Measurements from ENCODE around the gene METTL27.
A peak's percentile ranks its signal among the peaks of the same experiment; 100 is the strongest.
"Not testable (repeated sequence)": the region's sequence is repeated elsewhere in the genome, so short reads cannot be mapped to it uniquely, and the experiment has no call there.

METTL27 gene

DNA sequence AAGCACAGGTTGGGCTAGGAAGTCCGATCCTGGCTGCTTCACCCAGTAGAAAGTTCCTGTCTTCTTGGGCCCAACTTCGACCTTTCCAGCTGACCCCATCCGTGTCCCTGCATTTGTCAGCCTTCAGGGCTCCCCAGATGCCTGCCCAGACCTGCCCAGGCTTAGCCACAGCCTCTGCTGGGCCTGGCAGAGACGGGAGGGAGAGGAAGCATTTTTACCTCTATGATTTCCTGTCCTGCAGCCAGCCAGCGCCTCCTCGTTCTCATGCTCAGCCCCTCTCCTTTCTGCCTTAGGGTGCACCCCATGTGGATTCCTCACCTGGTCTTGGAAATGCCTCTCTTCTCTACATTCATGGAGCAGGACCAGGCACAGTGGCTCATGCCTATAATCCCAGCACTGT lies 3.7 kb downstream of the METTL27 start:
- DNase-seq: no peak

DNA sequence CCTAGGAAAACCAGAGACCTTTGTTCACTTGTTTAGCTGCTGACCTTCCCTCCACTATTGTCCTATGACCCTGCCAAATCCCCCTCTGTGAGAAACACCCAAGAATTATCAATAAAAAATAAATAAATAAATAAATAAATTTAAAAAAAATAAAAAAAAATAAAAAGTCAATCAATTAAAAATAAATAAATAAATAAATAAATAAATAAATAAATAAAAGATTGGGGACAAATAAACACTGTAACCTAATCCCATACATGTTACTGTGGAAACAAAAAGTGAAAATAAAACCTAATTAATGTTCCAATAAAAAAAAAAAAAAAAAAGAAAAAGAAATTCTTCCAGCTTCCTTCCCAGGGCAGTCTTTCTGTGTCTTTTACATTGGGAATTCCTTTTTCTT lies 5.1 kb downstream of the METTL27 start:
- not testable (repeated sequence) for DNase-seq

DNA sequence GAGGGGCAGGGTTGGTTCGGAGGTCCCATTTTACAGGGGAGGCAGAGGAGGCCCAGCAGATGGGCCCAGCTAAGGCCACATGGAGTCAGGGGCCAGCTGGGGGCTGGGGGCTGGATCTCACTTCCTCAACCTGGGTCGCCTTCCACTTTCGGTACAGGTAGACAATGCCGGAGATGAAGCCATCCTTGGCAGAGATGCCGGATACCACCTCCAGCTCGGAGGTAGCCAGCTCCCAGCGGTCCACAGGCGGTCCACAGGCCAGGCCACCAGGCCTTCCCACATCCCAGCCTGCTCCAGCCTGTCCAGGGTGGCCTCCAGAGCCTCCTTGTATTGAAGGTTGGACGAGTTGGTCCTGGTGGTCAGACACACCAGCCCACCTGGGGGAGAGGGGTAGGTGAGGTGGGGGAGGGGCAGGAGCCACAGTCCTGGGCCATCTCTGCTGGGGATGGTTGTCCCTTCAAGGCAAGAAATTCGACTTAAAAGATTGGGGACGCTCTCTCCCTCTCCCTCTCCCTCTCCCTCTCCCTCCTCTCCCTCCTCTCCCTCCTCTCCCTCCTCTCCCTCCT lies 7.6 kb downstream of the METTL27 start:
- DNase-seq: no peak

DNA sequence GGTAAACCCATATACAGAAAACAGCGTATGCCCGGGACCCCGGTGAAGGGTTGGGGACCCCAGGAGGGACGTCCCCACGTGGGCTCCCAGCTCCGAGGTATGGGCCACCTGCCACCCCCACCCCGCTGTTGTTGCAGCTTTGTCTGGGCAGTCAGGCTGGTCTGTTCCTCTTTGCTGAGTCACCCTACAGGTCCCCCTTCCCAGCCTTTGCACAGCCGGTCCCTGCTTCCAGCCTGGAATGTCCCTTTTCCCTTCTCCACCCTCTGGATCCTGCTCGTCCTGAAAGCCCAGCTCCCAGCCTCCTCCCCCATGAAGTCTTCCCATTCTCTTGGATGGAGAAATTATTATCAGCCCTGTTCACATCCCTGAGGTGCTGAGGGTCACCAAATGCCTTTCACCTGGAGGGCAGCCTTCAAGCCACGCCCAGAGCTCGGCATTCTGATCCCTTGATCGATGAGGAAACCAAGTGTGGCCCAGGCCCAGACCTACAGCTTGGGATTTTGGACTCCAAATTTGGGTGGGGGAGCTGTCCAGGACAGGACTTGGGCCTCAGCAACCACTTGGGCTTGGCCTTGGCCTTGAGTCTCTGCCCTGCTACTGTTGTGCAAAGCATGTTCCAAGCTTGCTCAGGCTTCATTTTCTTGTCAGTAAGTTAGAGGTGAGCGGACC lies 8.9 kb downstream of the METTL27 start:
- no peak for DNase-seq

DNA sequence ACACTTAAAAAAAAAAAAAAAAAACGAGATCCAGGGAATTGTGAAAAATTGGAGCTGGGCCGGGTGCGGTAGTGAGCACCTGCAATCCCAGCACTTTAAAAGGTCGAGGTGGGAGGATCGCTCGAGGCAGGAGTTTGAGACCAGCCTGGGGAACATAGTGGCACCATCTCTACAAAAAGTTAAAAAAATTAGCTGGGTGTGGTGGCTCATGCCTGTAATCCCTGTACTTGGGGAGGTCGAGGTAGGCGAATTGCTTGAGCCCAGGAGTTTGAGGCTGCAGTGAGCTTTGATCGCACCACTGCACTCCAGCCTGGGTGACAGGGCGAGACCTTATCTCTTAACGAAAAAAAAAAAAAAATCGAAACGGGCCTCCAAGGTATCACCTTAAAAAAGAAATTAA lies 9.5 kb downstream of the METTL27 start:
- DNase-seq: peak; percentile 21

DNA sequence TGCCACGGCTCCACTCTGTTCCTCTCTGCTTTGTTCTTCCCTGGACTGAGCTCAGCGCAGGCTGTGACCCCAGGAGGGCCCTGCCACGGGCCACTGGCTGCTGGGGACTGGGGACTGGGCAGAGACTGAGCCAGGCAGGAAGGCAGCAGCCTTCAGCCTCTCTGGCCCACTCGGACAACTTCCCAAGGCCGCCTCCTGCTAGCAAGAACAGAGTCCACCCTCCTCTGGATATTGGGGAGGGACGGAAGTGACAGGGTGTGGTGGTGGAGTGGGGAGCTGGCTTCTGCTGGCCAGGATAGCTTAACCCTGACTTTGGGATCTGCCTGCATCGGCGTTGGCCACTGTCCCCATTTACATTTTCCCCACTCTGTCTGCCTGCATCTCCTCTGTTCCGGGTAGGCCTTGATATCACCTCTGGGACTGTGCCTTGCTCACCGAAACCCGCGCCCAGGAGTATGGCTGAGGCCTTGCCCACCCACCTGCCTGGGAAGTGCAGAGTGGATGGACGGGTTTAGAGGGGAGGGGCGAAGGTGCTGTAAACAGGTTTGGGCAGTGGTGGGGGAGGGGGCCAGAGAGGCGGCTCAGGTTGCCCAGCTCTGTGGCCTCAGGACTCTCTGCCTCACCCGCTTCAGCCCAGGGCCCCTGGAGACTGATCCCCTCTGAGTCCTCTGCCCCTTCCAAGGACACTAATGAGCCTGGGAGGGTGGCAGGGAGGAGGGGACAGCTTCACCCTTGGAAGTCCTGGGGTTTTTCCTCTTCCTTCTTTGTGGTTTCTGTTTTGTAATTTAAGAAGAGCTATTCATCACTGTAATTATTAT lies 10.3 kb downstream of the METTL27 start:
- peak; percentile 92 for DNase-seq

DNA sequence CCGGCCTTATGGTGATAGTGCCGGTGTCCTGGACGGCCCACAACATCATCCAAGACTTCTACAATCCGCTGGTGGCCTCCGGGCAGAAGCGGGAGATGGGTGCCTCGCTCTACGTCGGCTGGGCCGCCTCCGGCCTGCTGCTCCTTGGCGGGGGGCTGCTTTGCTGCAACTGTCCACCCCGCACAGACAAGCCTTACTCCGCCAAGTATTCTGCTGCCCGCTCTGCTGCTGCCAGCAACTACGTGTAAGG lies 10.8 kb downstream of the METTL27 start:
- no peak for DNase-seq

DNA sequence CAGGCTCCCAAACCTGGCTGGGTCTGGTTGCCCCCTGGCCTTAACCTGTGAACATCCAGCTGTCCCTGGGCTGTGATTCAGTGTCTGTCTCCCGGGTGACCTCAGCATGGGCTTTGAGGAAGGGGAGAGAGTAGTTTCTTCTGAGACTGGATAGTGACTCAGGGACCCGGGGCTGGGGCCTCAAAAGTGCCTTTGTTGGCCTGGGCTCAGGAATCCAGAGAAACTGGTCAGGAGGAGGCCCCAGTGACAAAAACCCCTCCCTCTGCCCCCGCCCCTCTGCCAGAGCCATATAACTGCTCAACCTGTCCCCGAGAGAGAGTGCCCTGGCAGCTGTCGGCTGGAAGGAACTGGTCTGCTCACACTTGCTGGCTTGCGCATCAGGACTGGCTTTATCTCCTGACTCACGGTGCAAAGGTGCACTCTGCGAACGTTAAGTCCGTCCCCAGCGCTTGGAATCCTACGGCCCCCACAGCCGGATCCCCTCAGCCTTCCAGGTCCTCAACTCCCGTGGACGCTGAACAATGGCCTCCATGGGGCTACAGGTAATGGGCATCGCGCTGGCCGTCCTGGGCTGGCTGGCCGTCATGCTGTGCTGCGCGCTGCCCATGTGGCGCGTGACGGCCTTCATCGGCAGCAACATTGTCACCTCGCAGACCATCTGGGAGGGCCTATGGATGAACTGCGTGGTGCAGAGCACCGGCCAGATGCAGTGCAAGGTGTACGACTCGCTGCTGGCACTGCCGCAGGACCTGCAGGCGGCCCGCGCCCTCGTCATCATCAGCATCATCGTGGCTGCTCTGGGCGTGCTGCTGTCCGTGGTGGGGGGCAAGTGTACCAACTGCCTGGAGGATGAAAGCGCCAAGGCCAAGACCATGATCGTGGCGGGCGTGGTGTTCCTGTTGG lies 11.4 kb downstream of the METTL27 start, which contains the start of gene CLDN4:
CLDN4 (plus strand) TSS at position 316 of the 903 bp plus-strand sequence; CDS start at position 522, 206 bp downstream.
- DNase-seq: peak; percentile 90

DNA sequence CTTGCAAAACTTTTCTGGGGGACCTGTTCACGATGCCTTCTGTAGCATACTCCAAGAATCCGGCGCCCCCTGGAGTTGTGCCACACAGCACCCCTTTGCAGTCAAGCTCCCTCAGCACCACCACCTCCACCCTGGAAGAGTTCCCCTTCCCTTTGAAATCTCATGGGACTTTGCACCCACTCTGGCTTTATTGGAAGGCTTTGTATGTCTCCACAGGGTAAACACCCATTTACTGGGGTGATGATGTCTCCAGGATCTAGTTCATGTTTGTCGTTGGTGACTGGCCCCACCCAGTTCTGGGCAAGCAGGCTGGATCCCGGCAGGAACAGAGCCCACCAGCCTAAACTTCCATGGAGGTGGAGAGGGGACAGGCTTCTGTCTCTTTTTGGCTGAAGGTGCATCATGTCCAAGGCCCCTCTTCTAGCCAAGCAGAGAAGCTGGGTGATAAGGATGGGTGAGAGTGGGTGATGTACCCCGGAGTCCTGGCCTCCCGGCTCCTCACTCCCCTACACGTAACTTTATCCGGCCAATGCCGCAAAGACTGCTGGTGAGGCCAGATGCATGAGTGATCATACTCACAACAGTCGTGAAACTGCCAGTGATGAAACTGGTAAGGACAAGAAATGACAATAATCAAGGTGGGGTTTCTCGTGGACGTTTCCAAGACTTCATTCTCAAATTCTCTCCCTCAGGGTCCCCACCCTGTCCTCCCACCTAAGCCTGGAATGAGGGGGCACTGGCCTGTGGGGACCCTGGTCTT lies 12.2 kb downstream of the METTL27 start:
- DNase-seq: no peak

DNA sequence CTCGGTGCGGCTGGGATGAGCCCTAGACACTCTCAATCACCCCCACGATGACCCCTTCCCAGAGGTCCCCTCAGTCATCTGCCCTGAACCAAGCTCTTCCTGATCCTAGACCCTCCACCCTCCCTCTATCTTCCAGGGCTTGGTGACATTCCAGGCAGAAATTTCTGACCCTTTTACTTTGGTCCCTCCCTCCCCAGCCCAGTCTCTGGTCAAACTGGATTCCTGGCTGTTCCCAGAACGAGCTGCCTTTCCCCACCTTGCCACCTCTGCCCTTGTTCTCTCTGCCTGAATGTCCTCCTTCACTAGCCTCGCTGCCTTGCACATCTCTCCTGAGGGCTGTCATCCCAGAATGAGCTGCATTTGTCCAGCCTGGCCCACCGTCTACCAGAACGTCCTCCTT lies 12.8 kb downstream of the METTL27 start:
- no peak for DNase-seq

DNA sequence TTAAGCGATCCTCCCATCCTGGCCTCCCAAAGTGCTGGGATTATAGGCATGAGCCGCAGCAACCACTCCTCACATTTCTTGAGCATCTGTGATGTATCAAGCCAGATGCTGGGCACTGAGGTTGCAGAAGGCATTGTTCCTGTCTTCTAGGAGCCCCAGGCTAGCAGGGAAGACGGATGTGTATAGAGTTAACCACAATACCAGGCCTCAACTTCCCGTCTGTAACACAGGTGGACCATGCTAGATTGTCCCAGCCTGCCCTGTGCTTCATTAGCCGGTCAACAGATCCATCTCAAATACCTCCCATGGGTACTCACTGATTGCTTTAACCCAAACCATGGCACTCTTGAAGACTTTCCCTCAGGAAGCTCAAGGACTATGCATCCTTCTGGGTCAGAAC lies 13.3 kb downstream of the METTL27 start:
- DNase-seq: no peak

DNA sequence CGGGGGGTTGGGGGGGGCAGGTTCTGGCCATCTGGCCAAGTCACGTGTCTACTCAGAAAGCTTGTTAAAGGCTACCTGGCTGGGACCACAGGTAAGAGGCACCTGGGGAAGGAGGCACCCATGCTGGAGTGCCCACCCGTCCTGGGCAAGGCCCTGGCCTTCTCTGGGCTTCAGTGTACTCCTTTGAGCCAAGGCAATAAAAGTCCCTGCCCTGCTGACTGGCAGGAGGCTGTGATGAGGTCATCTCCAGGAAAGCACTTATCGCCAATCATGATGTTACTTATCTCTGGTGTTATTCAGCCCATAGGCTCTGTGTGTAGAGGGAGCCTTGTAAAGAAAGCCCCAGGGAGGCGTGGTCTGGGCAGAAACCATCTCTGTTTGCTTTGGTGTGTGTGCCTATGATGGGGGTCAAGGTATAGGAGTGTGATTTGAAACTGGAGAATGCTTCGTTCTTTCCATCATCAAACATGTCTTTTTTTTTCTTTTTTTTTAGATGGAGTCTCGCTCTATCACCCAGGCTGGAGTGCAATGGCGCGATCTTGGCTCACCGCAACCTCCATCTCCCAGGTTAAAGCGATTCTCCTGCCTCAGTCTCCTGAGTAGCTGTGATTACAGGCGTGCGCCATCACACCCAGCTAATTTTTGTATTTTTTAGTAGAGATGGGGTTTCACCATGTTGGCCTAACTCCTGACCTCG lies 14.1 kb downstream of the METTL27 start:
- peak; percentile 97 for DNase-seq

DNA sequence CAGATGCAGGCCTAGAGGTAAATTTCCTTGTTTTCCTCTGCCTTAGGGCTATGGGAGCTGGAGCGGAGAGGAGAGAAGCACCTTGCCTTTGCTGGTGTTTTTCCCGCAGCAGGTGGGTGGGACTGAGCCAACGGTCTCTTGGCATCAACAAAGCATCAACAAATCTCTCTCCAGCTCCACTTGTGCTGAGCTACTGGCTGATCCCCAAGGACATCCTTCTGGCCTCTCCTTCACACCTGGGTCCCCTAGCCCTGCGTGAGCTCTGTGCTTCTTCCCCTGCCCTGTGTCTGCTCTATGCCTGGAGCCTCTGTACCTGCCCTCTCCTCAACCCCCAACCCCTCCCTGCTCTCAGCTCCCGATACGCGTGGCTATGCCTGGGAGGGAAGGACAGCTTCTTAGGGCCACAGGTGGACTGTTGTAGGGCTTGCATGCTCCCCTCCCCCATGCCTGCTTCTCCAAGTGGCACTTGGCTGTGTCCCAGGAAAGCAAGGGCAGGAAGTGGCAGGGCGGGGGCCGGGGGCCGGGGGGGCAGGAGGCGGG lies 14.7 kb downstream of the METTL27 start:
- DNase-seq: peak; percentile 99

DNA sequence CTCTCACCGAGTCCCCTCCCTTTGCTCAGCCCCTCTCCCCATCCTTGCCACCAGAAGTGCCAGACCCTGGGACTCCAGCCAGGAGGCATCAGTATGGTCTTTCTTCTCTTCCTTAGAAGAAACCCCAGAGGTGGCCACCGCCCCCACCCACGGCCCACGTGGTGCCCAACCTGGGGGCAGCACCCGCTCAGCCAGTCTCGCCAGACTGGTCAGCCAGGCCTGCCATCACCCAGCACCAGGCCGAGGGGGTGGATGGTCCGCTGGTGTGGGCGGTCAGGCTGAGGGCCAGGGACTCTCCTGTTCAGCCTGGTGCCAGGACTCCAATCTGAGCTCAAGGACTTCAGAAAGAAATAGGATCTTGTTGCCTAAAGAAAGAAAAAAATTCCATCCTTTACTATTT lies 17.3 kb downstream of the METTL27 start:
- DNase-seq: no peak

DNA sequence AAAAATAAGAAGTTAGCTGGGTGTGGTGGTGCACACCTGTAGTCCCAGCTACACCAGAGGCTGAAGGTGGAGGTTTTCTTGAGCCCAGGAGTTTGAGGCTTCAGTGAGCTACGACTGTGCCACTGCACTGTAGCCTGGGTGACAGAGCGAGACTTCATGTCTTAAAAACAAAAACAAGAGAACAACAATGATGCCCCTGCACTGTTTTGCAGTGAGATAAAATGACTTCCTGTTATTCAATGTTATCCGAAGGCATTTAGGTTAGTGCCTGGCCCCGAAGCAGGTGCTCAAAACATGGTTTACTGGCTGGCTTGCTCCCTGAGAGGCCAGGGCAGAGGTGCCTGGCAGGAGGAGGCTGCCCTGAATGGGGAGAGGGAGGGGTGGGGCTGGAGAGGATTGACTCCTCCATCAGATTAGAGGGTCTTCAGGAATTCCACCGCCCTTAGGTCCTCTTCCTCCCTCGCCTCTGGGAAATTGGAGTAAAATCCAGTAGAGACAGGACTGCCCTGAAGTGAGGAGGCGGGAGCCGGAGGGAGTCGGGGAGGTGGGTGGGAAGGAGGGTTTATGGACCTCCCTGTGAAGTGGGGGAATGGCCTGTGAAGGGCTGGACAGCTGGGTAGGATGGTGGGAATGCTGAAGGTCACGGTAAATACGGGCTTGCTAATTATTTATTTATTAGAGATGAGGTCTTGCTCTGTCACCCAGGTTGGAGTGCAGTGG lies 18.3 kb downstream of the METTL27 start:
- no peak for DNase-seq

DNA sequence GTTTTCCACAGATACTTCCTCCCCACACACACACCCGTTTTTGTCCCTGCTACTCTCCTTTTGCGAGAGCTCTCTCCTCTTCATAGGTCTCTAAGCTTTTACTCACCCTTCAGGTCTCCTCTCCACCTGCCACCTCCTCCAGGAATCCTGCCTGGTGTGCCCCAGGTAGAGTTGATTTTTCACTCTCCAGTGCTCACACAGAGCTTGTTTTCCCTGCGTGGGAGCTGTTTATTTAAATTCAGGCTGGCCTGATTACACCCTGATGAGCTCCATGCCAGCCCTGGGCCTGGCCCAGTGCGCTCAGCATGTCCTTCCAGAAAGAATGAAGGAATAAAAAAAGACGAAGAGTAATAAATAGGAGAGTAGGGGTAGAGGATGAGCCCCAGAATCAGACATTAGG lies 19.1 kb downstream of the METTL27 start:
- DNase-seq: no peak

DNA sequence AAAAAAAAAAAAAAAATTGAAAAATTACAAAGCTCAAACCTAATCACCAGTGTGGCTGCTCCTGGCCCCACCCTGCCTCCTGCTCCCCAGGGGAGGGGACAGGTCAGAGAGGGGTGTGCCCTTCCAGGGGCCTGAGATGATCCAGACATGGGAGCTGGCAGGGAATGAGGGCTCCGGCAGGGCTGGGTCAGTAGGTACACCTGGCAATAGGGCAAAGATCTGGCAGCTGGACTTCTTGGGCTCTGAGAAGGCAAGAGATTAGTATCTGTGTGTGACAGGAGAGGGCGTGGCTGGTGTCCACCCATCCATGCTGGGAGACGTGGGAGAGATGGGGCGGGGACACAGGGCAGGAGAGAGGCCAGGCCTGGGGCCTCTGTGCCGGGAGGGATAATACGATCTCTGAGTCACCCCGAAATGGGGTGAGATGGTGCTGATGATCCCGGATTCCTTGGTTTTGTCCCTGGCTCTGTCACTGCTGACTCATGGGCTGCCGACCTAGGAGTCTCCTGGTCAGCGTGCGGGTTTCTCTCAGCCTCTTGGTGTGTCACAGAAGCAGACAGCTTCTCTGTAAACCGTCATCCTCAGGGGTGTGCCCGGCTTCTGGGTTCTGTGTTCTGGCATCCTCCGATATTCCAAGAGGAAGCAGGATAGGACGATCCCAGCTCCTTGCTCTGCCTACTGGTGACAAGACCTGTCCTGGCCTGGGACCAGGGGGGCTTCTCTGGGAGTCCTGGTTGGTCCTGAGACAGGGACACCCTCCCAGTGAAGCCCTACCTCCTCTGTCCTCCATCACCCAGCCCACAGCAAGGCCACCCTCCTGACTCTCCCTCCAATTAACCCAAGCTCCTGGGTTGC lies 19.8 kb downstream of the METTL27 start:
- DNase-seq: no peak

DNA sequence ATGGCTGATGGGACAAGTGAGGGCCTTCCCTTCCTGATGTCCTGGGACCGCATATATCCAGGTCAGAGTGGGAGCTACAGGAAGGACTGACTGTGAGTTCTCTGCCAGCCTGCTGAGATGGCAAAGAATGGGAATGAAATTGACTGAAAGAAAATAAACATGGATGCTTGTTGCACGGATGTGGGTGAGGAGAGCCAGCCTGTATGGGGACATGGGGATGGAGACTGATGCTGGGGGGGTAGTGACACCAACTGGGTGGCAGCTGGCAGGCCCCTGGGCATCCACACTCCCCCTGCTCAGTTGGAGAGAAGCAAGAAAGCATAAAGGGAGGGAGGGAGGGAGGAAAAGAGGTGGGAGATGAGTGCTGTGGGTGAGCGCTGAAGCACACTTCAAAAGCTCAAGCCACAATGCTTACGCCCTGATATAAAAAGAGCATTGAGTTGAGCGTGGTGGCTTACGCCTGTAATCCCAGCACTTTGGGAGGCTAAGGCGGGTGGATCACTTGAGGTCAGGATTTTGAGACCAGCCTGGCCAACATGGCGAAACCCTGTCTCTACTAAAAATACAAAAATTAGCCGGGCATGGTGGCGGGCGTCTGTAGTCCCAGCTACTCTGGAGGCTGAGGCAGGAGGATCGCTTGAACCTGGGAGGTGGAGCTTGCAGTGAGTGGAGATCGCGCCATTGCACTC lies 20.6 kb downstream of the METTL27 start:
- not testable (repeated sequence) for DNase-seq

DNA sequence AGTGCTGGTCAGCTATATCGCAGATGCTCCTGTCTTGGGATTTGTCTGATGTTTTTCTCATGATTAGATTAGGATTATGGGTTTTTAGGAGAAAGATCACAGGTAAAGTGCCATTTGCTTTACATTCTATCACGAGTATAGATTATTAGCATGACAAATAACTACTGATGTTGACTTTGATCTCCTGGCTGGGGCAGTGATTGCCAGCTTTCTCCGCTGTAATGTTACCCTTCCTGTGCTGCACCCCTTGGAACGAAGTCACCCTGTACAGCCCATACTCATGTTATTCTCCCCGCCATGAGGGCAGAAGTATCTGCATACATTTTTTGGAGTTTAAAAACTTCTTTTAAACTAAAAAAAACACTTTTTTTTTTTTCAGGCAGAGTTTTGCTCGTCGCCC lies 22.3 kb downstream of the METTL27 start:
- no peak for DNase-seq

Data from DMS79 treated with DMSO at 0.1 percent for 48 hours (cell line).